ENCODE data around the gene DGKA. TPM values are rescaled to one million over a fixed set of nuclear protein-coding genes. Genes with fewer than 3 reads are reported as not detected.

The DGKA gene
- total and polyA plus RNA-seq, 2 of the 4 experiments (the other 2 are of a cell fraction), result 71.9 to 75.1 TPM

- DNase-seq, result no peak
- H3K36me3 ChIP-seq (ENCODE audit: control insufficient read depth, insufficient read depth, low read length), result peaks cover 17% of the 10 kb centered on the region
- no peak overlapping the region for H3K14ac ChIP-seq (replicated peaks; ENCODE audit: low read depth, low read length)
- no peak overlapping the region; the same call in 1 of the 2 replicates for H2BK20ac ChIP-seq (ENCODE audit: low read depth, low read length)
- H3K9me3 ChIP-seq (ENCODE audit: control insufficient read depth, insufficient read depth, low read length), result no peaks in the 10 kb centered on the region
- no peak overlapping the region for H4K5ac ChIP-seq (ENCODE audit: low read depth, low read length)
- no peak overlapping the region for H3K27ac ChIP-seq (ENCODE audit: insufficient read depth, low read length)
- H2BK15ac ChIP-seq (ENCODE audit: low read depth, low read length), result no peak overlapping the region
- H3K79me1 ChIP-seq (ENCODE audit: low read depth in 1 of 2, low read length in 2 of 2), result peaks cover 0 to 13% of the 10 kb centered on the region in 2 experiments; a peak in 1 of 4 replicates
- intact Hi-C loops (cut with micrococcal nuclease), result no loop called here
- H4K91ac ChIP-seq (ENCODE audit: insufficient read depth, low read depth, low read length), result no peak overlapping the region
- ChIA-PET CTCF (interaction anchor here (0.6 to 1.1 kb wide), 2 partner anchors 27 to 137 kb away, joined by 3 read pairs; partner anchors contain the start of gene DGKA), POLR2A (ENCODE audit: unreplicated experiment) (no interaction called here)
- in situ Hi-C loops (cut with MboI; ENCODE audit: low sequenced_read_pairs), result no loop called here
- dilution Hi-C loops (cut with HindIII; ENCODE audit: low sequenced_read_pairs, unreplicated experiment), result no loop called here
- no peaks in the 10 kb centered on the region for H3K27me3 ChIP-seq (ENCODE audit: control insufficient read depth, insufficient read depth, low read length)
- peaks cover 8% of the 10 kb centered on the region for H3K9me1 ChIP-seq (ENCODE audit: insufficient read depth, low read length)
- H3K4me2 ChIP-seq (ENCODE audit: low read depth, low read length), result no peak overlapping the region
- no peak overlapping the region for H2AFZ ChIP-seq (replicated peaks; ENCODE audit: low read length, poor library complexity)
- H3K9ac ChIP-seq (ENCODE audit: low read depth, low read length), result no peak overlapping the region
- peak overlapping the region; percentile 85 for H2AK9ac ChIP-seq (replicated peaks; ENCODE audit: low read depth, low read length, poor library complexity)
- no peak overlapping the region; the same call in 1 of the 2 replicates for H3K56ac ChIP-seq (ENCODE audit: extremely low read depth, insufficient read depth, low read length)
- H3K23ac ChIP-seq (ENCODE audit: low read depth, low read length), result no peak overlapping the region
- TF ChIP-seq NFE2L2 (IDR thresholded peaks at IDR 0.05; ENCODE audit: low read depth, low read length), result no peak
- TF ChIP-seq MAFK (IDR thresholded peaks at IDR 0.05; ENCODE audit: low read depth, low read length), result no peak
- ATAC-seq (ENCODE audit: low read depth), result no peak
- 100% methylated on average over 4 of the region's 5 CpGs; no CpG with 5 or more reads in 1 of the 2 experiments for WGBS, 2 experiments (ENCODE audit: extremely low coverage in 2 of 2, insufficient read length in 1 of 2)
- H3K4ac ChIP-seq (ENCODE audit: low read depth, low read length), result no peak overlapping the region
- H4K20me1 ChIP-seq (ENCODE audit: insufficient read depth, low read length), result peaks cover 5% of the 10 kb centered on the region; the same call in 1 of the 2 replicates
- H2AK5ac ChIP-seq (ENCODE audit: low read depth, low read length), result peak overlapping the region; percentile 45; the same call in 1 of the 2 replicates
- H3K18ac ChIP-seq (ENCODE audit: low read depth, low read length), result no peak overlapping the region
- peaks cover 8% of the 10 kb centered on the region; the same call in 1 of the 2 replicates for H3K4me1 ChIP-seq (ENCODE audit: control insufficient read depth, insufficient read depth, low read length)
- no peak overlapping the region for H4K8ac ChIP-seq (ENCODE audit: low read depth in 2 of 2, low read length in 2 of 2)
- BruUV-seq (replicated peaks), result no TSS peak
- H2BK120ac ChIP-seq (ENCODE audit: low read depth, low read length), result no peak overlapping the region
- no peak overlapping the region for H2BK5ac ChIP-seq (ENCODE audit: low read depth, low read length, poor library complexity, severe bottlenecking)
- no peak overlapping the region for H3K4me3 ChIP-seq (ENCODE audit: insufficient read depth, low read depth, low read length)
These were observed 26.3 kb downstream of the DGKA start for GRCh38 chr12:55957106-55957859.

All from IMR-90 (cell line).